K562 (cell line): ENCODE data around the gene ARHGEF6. TPM values are rescaled to one million over a fixed set of nuclear protein-coding genes. Genes with fewer than 3 reads are reported as not detected.

Source experiments
- ATAC-seq: fragments of 200-7000 bp; cut with Tn5 transposase; 3 replicates; pipeline ENCODE4 v1.9.1; 2020; ENCODE audit warnings: moderate library complexity
- BruUV-seq: library from RNA; stranded (reverse); fragments of 400-500 nt; replicated peaks from 2 replicates; lab custom pipeline; 2021; lab: Mats Ljungman, UMichigan
- CTCF ChIA-PET: fragments of 300-600 bp; formaldehyde crosslinking; extraction: SDS; loops from one replicate; lab custom pipeline; 2021; ENCODE audit warnings: low intra/inter-chr PET ratio; lab: Yijun Ruan, JAX
- POLR2A ChIA-PET: fragments of 300-600, 350-650 bp; sonication (Branson Sonifier 250); formaldehyde crosslinking; extraction: SDS; loops from one replicate; lab custom pipeline; 2021; ENCODE audit warnings: antibody characterized with exemption, inconsistent platforms; lab: Yijun Ruan, JAX
- DNase-seq, 4 experiments: peaks; one replicate each; pipeline versions ENCODE4 v3.0.0 to v3.0.0-alpha.2; 2011 to 2018; ENCODE audit warnings: low spot score in 3 of 4, mixed read lengths in 3 of 4; ENCODE audit errors: extremely low read depth in 1 of 4
- FAIRE-seq: peaks from 2 replicates; lab custom pipeline; 2011; peaks lifted over from hg19 to GRCh38; lab: Jason Lieb, UNC
- H2AFZ ChIP-seq: 2 replicates; pipeline ENCODE4 v1.6.0; 2011; ENCODE audit warnings: low read depth, low read length, control low read depth, inconsistent platforms
- H3K27ac ChIP-seq: fragments of 200-600 bp; 3 replicates; pipeline ENCODE4 v1.8.0; 2011; ENCODE audit warnings: low read depth, mild to moderate bottlenecking, control low read depth, inconsistent platforms, low read length, moderate library complexity, mixed read lengths; ENCODE audit errors: extremely low read depth
- H3K27me3 ChIP-seq, 2 experiments: fragments of 300-600 bp in 1 of 2; 2 replicates in 1 of 2; 3 replicates in 1 of 2; pipeline versions ENCODE4 v1.6.0 to v1.8.0; 2011; ENCODE audit warnings: inconsistent platforms in 2 of 2, low read length in 2 of 2, mild to moderate bottlenecking in 1 of 2, mixed read lengths in 1 of 2, moderate library complexity in 1 of 2; ENCODE audit not compliant: control insufficient read depth in 2 of 2, insufficient read depth in 2 of 2
- H3K36me3 ChIP-seq: fragments of 300-600 bp; 3 replicates; pipeline ENCODE4 v1.8.0; 2011; ENCODE audit warnings: mild to moderate bottlenecking, low read length, inconsistent platforms; ENCODE audit not compliant: control insufficient read depth, insufficient read depth
- H3K4me1 ChIP-seq, 2 experiments: fragments of 200-600 bp in 1 of 2; replicated peaks in 1 of 2; 2 replicates in 1 of 2; 3 replicates in 1 of 2; pipeline versions ENCODE4 v1.5.1 to v1.8.0; 2011; ENCODE audit warnings: inconsistent platforms in 2 of 2, low read length in 2 of 2, mild to moderate bottlenecking in 1 of 2, mixed read lengths in 1 of 2, moderate library complexity in 1 of 2; ENCODE audit not compliant: control insufficient read depth in 2 of 2, insufficient read depth in 2 of 2
- H3K4me2 ChIP-seq: 2 replicates; pipeline ENCODE4 v1.6.1; 2011; ENCODE audit warnings: low read length, control low read depth, inconsistent platforms, mixed read lengths; ENCODE audit not compliant: insufficient read depth
- H3K4me3 ChIP-seq: fragments of 200-600 bp; sonication (generic), shearing (Covaris generic); 2 replicates; pipeline ENCODE4 v1.5.1; 2016; ENCODE audit warnings: control low read depth, inconsistent platforms
- H3K79me2 ChIP-seq: fragments of 200-600 bp; 3 replicates; pipeline ENCODE4 v1.8.0; 2011; ENCODE audit warnings: low read length, inconsistent platforms; ENCODE audit not compliant: control insufficient read depth, insufficient read depth
- H3K9ac ChIP-seq, 2 experiments: 2 replicates each; pipeline versions ENCODE4 v1.6.0 to v1.6.1; 2011; ENCODE audit warnings: low read depth in 2 of 2, low read length in 2 of 2, control low read depth in 1 of 2, inconsistent platforms in 1 of 2, mild to moderate bottlenecking in 1 of 2, mixed read lengths in 1 of 2; ENCODE audit not compliant: insufficient read depth in 1 of 2
- H3K9me1 ChIP-seq: one replicate; pipeline ENCODE4 v1.6.0; 2011; ENCODE audit warnings: inconsistent platforms, mild to moderate bottlenecking, low read length, moderate library complexity; ENCODE audit not compliant: control insufficient read depth, insufficient read depth
- H3K9me3 ChIP-seq: replicated peaks from 2 replicates; pipeline ENCODE4 v1.5.1; 2011; ENCODE audit warnings: low read depth, low read length, inconsistent platforms; ENCODE audit not compliant: control insufficient read depth, insufficient read depth
- H4K20me1 ChIP-seq: replicated peaks from 2 replicates; pipeline ENCODE4 v1.6.1; 2011; ENCODE audit warnings: low read length, inconsistent platforms, mixed read lengths; ENCODE audit not compliant: control insufficient read depth, insufficient read depth
- ZNF445 ChIP-seq: fragments of 250-450 bp; sonication (Bioruptor Pico); IDR thresholded peaks from 2 replicates; pipeline ENCODE4 v1.4.0; 2020; ENCODE audit warnings: low read depth, mild to moderate bottlenecking, moderate library complexity
- ZNF639 ChIP-seq, 2 experiments: fragments of 200-800 bp in 1 of 2; sonication (Bioruptor generic) in 1 of 2; sonication (generic) in 1 of 2; formaldehyde crosslinking in 1 of 2; IDR thresholded peaks in 1 of 2; conservative IDR thresholded peaks in 1 of 2; 2 replicates each; pipeline versions ENCODE4 v1.5.0 to v1.6.1; 2016 to 2020; ENCODE audit warnings: missing compliant biosample characterization in 1 of 2, missing genetic modification characterization in 1 of 2, missing genetic modification reagents in 1 of 2
- WGBS: fragments of 100-300 bp; shearing (Covaris generic); methylation state at CpG from one replicate; pipeline ENCODE4 v1.1.6; 2016; ENCODE audit warnings: low coverage, mixed read lengths; ENCODE audit not compliant: insufficient coverage; ENCODE audit errors: missing lambda C conversion rate; 5-methylcytosine and 5-hydroxymethylcytosine counted together
- in situ Hi-C: fragments of 300-500 bp; cut with MboI; formaldehyde crosslinking; loops from 4 replicates; pipeline ENCODE4 v1.15.0; 2018; ENCODE audit warnings: inconsistent platforms, mixed read lengths
- intact Hi-C: fragments of 100-400 bp; cut with micrococcal nuclease; formaldehyde crosslinking; loops from 2 replicates; pipeline ENCODE4 v1.14.2; 2022
- polyA plus RNA-seq, 8 experiments: library from polyadenylated mRNA; depleted of rRNA in 4 of 8; stranded (reverse) in 5 of 8; unstranded in 3 of 8; fragments of >200 nt; fragmentation: Nextera tagmentation in 2 of 8; fragmentation: Illumina TruSeq in 1 of 8; extraction: Ambion mirVana in 2 of 8; extraction: Trizol in 1 of 8; gene quantifications; 2 replicates each; pipeline versions ENCODE4 v1.2.1 to v1.2.3, GENCODE V29; 2011 to 2014; ENCODE audit warnings: inconsistent platforms in 1 of 8, missing spikeins in 1 of 8
- total RNA-seq, 7 experiments: library from RNA; depleted of rRNA in 6 of 7; stranded (reverse); fragments of >200 nt in 6 of 7; fragmentation: Illumina TruSeq in 2 of 7; extraction: Trizol in 2 of 7; gene quantifications; 2 replicates each; pipeline versions ENCODE4 v1.2.1 to v1.2.3, GENCODE V29; 2011 to 2021; ENCODE audit warnings: low replicate concordance in 1 of 7

Gene ARHGEF6
- total and polyA plus RNA-seq, 9 of the 15 experiments (the other 6 are each of a cell fraction or from before 2014, with no cell fraction given) = 2.9 to 22.1 (median 13.3) TPM

GRCh38 chrX:136766785-136767103, 14.0 kb downstream of the ARHGEF6 start:
- intact Hi-C loops (loop anchor here (2.0 to 5.0 kb wide), 4 partner anchors 18 to 158 kb away; no protein-coding TSS in a partner anchor), in situ Hi-C loops (no loop called here)
- Histone ChIP-seq H2AFZ (peak overlapping the region; percentile 89), H3K4me1 (peaks cover 16 to 19% of the 10 kb centered on the region in 2 experiments), H3K4me2 (peak overlapping the region; percentile 75), H3K27me3 (no peaks in the 10 kb centered on the region), H3K79me2 (peaks cover 10% of the 10 kb centered on the region; the same call in 1 of the 3 replicates), H4K20me1 (no peaks in the 10 kb centered on the region), H3K9me1 (no peaks in the 10 kb centered on the region), H3K9ac (peak overlapping the region; percentile 73 to 93), H3K36me3 (no peaks in the 10 kb centered on the region; the same call in 2 of the 3 replicates), H3K27ac (peak overlapping the region; percentile 82; the same call in 1 of the 3 replicates), H3K9me3 (no peaks in the 10 kb centered on the region; the same call in 1 of the 2 replicates), H3K4me3 (peak overlapping the region; percentile 68)
- POLR2A ChIA-PET = interaction anchor here (0.6 to 4.0 kb wide), 6 partner anchors 10 to 114 kb away, joined by 3 to 14 read pairs (median 4); partner anchors contain the start of gene RBMX
- TF ChIP-seq ZNF445 (no peak), ZNF639 (CRISPR knock-in tag; conservative IDR thresholded peaks at IDR 0.05 in 1 of 2, IDR thresholded peaks at IDR 0.05 in 1 of 2) (0 out of 4 replicates have a peak, but pooled peaks of 1 of the 2 experiments have one; percentile 18)
- CTCF ChIA-PET = no interaction called here
- ATAC-seq (peak; percentile 15), FAIRE-seq (no peak), DNase-seq (peak in 1 of 4 experiments; percentile 19)
- no TSS peak for BruUV-seq
- WGBS = 12% methylated on average over 9 of the region's 19 CpGs
